ENCODE data around the gene NTN1.
"Not testable (repeated sequence)": the region's sequence is repeated elsewhere in the genome, so short reads cannot be mapped to it uniquely, and the experiment has no call there.

NTN1 gene

GRCh38 chr17:9125722-9126121 is 104.4 kb downstream of the NTN1 start:
- DNase-seq = no peak

GRCh38 chr17:9127340-9127739 is 106.0 kb downstream of the NTN1 start:
- no peak for DNase-seq

DNA sequence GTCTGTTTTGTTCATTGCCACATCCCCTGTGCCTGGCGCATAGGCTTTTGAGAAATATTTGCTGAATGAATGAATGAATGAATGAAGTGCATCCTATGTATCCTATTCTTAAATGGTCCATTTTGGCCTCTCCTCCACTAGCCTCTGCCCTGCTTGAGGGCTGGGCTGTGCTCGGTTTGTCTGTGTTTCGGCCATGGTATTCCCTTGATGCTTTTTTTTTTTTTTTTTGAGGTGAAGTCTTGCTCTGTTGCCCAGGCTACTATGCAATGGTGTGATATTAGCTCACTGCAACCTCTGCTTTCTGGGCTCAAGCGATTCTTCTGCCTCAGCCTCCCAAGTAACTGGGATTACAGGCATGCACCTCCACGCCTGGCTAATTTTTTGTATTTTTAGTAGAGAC is 110.1 kb downstream of the NTN1 start:
- DNase-seq = no peak

DNA sequence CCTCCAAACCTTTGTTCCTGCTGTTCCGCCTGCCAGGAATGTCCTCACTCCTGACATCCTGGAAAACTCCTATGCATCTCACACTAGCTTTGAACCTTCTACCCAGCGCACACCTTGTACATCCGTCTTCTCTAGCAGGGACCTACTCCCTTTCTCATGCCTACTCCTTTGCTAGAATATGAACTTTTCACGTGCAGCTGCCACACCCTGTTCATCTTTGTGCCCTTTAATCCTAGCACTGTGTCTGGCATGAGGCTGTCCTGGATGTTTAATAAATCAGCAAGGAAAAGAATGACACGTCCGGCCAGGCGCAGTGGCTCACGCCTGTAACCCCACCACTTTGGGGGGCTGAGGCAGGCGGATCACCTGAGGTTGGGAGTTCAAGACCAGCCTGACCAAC is 111.0 kb downstream of the NTN1 start:
- no peak for DNase-seq

DNA sequence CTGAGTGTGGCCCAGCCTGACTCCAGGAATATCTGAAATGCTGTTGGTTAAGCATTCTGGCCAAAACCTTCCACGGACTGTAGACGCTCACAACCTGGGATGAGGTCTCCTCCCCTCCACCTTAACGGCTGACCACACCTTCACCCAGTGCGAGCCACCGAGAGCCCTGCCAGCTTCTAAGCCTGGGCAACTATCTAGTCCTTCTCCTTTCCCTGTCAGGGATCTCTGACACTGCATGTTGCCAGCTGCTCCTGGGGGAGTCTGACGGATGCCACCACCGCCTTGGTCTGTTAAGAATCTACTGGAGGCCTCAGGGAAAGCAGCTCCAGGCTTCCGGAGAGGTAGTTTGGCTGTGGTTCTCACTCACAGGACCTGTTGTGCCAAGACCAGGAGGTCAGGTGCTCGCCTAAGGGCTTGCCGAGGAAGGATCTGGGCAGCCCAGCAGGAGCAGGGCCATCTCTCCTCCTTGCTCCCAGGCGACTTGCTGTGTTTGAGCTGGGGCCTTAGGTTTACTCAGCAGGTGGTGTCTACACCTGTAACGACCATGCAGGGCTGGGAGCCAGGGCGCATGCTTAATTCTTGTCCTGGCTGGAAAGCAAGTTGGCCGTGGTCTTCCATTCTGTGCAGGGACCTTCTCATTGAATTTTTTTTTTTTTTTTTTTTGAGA is 111.8 kb downstream of the NTN1 start:
- DNase-seq = no peak

- DNase-seq = peak; percentile 60
These were observed 116.9 kb downstream of the NTN1 start for GRCh38 chr17:9138161-9138717.

DNA sequence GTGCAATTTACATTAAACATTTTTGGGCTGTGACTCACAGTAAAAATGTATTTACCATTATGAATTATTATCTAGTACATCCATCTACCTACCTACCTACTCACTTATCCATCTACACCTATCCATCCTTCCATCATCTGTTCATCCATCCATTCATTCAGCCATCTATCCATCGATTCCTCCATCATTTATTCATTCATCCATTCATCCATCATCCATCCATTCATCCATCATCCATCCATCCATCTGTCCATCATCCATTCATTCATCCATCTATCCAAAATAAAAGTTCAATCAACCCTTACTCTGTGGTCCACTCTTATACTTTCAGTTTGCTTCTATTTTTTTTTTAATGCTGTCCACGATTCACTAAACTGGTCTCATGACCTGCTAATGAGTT is 118.4 kb downstream of the NTN1 start:
- no peak for DNase-seq

- no peak for DNase-seq
These were observed 119.5 kb downstream of the NTN1 start for GRCh38 chr17:9140550-9141424.

GRCh38 chr17:9141425-9141753 is 120.1 kb downstream of the NTN1 start:
- DNase-seq = no peak

DNA sequence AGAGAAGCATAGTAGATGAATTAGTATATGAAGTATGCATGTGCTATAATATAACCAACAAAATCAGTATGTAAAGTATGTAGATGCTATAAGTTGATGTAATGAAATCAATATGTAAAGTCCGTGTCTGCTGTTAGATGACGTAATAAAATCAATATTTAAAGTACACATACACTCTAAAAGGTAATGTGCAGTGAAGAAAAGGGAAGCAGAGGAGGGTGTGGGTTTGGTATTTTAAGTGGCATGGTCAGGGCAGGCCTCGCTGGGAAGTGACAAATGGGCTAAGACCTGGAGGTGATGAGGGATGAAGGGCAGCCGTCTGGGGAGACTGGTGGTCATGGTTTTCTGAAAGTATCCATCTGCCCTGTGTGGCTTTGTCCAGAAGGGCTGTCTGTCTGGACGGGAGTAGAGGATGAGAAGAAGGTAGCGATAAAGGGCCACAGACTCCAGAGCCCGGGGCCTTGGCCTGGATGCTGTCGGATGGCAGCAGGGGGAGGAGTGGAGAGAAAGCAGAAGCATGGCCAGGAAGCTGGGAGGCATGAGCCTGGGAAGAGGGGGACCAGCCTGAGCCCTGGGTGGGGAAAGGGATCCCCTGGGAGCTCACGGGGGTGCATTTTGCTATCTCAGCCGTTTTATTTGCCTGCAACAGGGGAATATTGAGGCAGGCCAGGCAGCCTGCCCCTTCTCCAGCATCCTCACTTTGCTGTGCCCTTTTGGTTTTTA is 121.6 kb downstream of the NTN1 start:
- no peak for DNase-seq

DNA sequence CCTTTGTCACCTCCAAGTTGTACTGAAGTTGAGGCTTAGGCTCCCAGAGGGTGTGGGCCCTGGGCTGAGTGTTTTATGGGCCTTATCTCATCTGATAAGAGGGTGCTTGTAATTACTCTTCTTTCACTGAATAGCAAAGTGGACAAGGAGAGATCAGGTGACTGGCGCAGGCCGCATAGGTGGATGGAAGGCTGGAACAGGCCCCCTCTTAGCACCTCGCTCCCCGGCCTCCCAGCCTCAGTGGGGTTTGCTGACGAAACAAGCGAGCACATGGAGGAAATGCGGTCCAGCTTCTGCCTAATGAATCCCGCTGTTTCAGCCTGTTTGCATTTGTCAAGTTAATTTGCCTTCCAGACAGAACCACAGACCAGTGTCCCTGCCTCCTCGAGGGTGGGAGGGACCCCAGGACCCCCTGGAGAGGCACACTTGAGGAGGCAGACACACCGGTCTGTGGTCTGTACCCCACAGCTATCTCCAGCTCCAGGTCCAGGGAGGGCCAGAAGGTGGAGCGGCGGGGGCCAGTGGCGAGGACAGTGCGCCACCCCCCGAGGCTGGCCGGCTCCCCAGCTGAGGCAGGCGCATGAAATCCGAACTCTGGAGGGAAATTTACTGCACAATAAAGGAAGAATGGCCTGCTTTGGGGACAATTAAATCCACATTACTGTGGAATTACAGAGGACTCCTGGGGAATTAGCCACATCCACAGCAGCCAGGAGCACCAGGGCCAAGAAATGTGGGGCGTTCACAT is 123.4 kb downstream of the NTN1 start:
- DNase-seq = no peak

- DNase-seq = no peak
These were observed 124.8 kb downstream of the NTN1 start for GRCh38 chr17:9146064-9146463.

GRCh38 chr17:9148905-9149525 is 127.7 kb downstream of the NTN1 start:
- no peak for DNase-seq

DNA sequence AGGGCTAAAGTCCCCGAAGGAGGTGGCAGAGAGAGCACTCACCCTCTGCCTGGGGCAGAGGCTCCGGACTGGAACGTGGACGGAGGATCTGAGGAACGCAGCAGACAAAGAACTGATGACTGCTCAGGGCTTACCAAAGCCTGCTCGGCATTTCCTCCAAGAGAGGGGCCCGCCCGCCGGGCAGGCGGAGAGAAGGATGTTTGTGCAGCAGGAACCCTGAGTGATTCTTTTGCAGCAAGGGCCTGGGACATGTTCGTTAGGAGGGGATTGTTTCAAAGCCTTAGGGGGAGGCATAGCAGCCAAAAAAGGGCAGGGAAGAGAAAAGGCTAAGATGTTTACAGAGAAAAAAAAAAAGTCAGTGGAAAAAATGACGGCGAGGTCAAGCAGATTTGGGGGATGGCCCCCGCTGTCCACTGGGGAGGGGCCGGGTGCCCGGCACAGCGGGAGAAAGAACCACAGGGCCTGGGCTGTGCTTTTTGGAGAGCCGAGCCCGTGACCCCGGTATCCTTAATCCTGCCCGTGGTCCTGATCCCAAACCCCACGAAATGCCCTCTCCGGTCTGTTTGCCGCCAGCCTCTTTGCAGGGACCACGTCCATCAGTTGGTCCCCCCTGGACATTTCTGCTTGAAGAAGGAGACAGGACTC is 129.3 kb downstream of the NTN1 start:
- no peak for DNase-seq

GRCh38 chr17:9151091-9151490 is 129.8 kb downstream of the NTN1 start:
- DNase-seq = no peak

GRCh38 chr17:9151740-9152139 is 130.4 kb downstream of the NTN1 start:
- DNase-seq = not testable (repeated sequence)

GRCh38 chr17:9158544-9159452 is 137.5 kb downstream of the NTN1 start:
- DNase-seq = no peak

DNA sequence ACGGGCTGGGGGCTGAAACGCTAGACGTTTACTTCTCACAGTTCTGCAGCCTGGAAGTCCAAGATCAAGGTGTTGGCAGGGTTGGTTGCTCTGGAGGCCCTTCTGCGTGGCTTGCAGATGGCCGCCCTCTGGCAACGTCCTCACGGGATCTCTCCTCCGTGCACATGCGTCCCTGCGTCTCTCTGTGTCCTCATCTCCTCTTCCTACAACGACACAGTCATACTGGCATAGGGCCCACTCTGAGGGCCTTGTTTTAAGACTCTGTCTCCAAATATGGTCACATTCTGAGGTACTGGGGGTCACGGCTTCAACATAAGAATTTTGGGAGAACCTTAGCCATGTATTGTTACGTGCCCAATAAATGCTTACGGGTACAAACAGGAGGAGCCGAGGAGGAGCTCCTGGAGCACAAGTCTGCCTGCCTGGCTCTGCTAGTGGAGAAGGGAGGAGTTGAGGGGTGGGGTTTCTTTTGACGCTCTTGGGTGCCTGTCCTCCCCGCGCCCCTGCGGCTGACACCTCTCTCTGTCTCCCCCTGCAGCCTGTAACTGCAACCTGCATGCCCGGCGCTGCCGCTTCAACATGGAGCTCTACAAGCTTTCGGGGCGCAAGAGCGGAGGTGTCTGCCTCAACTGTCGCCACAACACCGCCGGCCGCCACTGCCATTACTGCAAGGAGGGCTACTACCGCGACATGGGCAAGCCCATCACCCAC is 141.1 kb downstream of the NTN1 start:
- no peak for DNase-seq

DNA sequence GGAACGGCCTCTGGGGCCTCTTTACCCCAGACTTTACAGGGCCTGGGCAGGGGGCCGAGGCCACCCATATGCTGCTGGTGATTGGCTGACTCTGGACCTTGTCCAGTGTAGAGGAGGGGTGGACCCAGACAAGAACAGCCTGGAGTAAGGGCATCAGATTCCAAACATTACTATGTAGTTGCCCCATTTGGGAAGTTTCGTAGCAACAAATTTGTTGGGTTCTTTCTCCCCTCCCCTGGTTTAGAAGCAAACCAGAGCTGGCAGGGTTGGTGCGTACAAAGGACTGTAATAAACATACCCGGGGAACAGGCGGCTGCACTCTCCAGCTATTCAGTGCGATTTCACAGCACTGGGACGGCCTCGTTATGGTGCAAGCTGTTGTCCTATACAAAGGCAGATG is 145.5 kb downstream of the NTN1 start:
- no peak for DNase-seq

DNA sequence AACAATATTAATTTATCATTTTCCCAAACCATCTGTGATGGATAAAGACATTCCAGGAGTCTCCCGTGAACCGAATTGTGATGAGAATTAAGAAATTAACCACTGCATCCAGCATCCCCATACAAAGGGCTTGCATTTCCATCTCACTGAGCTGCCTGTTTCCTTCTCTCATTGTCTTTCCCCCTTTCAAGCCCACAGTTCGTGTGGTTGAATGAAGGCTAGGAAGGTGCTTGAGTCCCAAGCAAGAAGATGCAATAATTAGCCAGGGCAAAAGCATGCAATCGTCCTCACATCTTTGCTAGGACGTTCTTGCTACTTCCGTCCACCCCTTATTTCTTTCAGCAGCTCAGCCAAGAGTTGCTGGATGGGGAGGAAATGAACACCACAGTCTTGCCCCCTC is 146.1 kb downstream of the NTN1 start:
- no peak for DNase-seq
